ENCODE data around the gene TRMT11. TPM values are rescaled to one million over a fixed set of nuclear protein-coding genes. Genes with fewer than 3 reads are reported as not detected.

TRMT11 gene
- total and polyA plus RNA-seq, 2 of the 13 experiments (the other 11 are each of a cell fraction or from before 2014, with no cell fraction given) = 42.2 to 81.9 TPM

- BruUV-seq (replicated peaks) = no TSS peak
- intact Hi-C loops (cut with micrococcal nuclease; ENCODE audit: unreplicated experiment) = no loop called here
- Histone ChIP-seq H3K4me3 (replicated peaks in 1 of 3; ENCODE audit: insufficient read depth in 1 of 3, low read depth in 2 of 3, low read length in 3 of 3) (no peak overlapping the region), H3K9ac (ENCODE audit: insufficient read depth, low read depth, low read length) (no peak overlapping the region), H3K27me3 (ENCODE audit: control insufficient read depth in 1 of 2, insufficient read depth in 2 of 2, low read length in 2 of 2) (no peaks in the 10 kb centered on the region), H4K20me1 (ENCODE audit: insufficient read depth, low read length) (no peaks in the 10 kb centered on the region), H3K4me2 (ENCODE audit: low read depth, low read length) (no peak overlapping the region), H3K4me1 (ENCODE audit: insufficient read depth, low read length) (peaks cover 7% of the 10 kb centered on the region; the same call in 1 of the 2 replicates), H3K79me2 (ENCODE audit: insufficient read depth, low read length) (no peaks in the 10 kb centered on the region), H3K36me3 (replicated peaks in 1 of 2; ENCODE audit: control insufficient read depth in 1 of 2, insufficient read depth in 2 of 2, low read length in 2 of 2) (peaks cover 8 to 70% of the 10 kb centered on the region in 2 experiments), H3K27ac (ENCODE audit: extremely low read length, insufficient read depth, low read length) (no peak overlapping the region), H3K9me3 (ENCODE audit: low read length) (no peaks in the 10 kb centered on the region), H2AFZ (ENCODE audit: low read length) (no peak overlapping the region)
- in situ Hi-C loops (cut with HindIII; ENCODE audit: extremely low pct_ligation_motif_present, low pct_unique_long_range_greater_than_20kb) = loop anchor here (25.0 kb wide), 2 partner anchors 622 to 1072 kb away; partner anchors contain the start of gene RSPO3
- CTCF ChIA-PET (ENCODE audit: low intra/inter-chr PET ratio, low total read pairs) = no interaction called here
- WGBS (ENCODE audit: low lambda C conversion rate) = 96% methylated on average over 4 of the region's 4 CpGs
- ATAC-seq (no peak), DNase-seq (ENCODE audit: low spot score) (no peak), FAIRE-seq (no peak)
- POLR2A ChIA-PET = no interaction called here
- TF ChIP-seq ZBTB7A (CRISPR knock-in tag; IDR thresholded peaks at IDR 0.05) = no peak
- TF ChIP-seq ZNF484 (CRISPR knock-in tag; IDR thresholded peaks at IDR 0.05; ENCODE audit: borderline replicate concordance, low read depth) = no peak
- TF ChIP-seq ZNF670 (CRISPR knock-in tag; IDR thresholded peaks at IDR 0.05; ENCODE audit: borderline replicate concordance) = no peak
- TF ChIP-seq FOXA3 (CRISPR knock-in tag; IDR thresholded peaks at IDR 0.05) = no peak
- no peak for TF ChIP-seq HOXD1 (CRISPR knock-in tag; IDR thresholded peaks at IDR 0.05)
- TF ChIP-seq ATRX (CRISPR knock-in tag; IDR thresholded peaks at IDR 0.05; ENCODE audit: borderline replicate concordance) = no peak
- TF ChIP-seq MED8 (CRISPR knock-in tag; IDR thresholded peaks at IDR 0.05; ENCODE audit: insufficient replicate concordance) = no peak
- no peak for TF ChIP-seq JDP2 (CRISPR knock-in tag; IDR thresholded peaks at IDR 0.05; ENCODE audit: borderline replicate concordance)
- TF ChIP-seq PITX1 (CRISPR knock-in tag; IDR thresholded peaks at IDR 0.05) = no peak
- TF ChIP-seq ZNF547 (CRISPR knock-in tag; IDR thresholded peaks at IDR 0.05) = no peak
- no peak for TF ChIP-seq ZBTB4 (CRISPR knock-in tag; IDR thresholded peaks at IDR 0.05; ENCODE audit: borderline replicate concordance)
- TF ChIP-seq HNF4G (IDR thresholded peaks at IDR 0.05; ENCODE audit: borderline replicate concordance, low read depth, low read length) = no peak
- TF ChIP-seq HNF4G (CRISPR knock-in tag; IDR thresholded peaks at IDR 0.05; ENCODE audit: borderline replicate concordance, low read depth) = no peak
- no peak for TF ChIP-seq ZNF724P (CRISPR knock-in tag; IDR thresholded peaks at IDR 0.05; ENCODE audit: borderline replicate concordance)
- TF ChIP-seq, protein P1, sequence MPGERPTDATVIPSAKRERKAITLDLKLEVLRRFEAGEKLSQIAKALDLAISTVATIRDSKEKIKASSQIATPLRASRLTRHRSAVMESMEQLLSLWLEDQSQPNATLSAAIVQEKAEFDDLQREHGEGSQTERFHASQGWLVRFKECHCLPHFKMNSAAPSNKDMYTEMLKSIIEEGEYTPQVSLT (CRISPR knock-in tag; IDR thresholded peaks at IDR 0.05; ENCODE audit: borderline replicate concordance, low read depth) = no peak
Observed at GRCh38 chr6:126040394-126040793, 54.1 kb downstream of the TRMT11 start.

All from HepG2 (cell line).